GM12878 (cell line): Measurements from ENCODE around the gene CEBPE. TPM values are rescaled to one million over a fixed set of nuclear protein-coding genes. Genes with fewer than 3 reads are reported as not detected.

Source experiments
- ATAC-seq: fragments of 200-7000 bp; cut with Tn5 transposase; 3 replicates; pipeline ENCODE4 v1.9.1; 2020; ENCODE audit warnings: mild to moderate bottlenecking, moderate library complexity
- BruUV-seq: library from RNA; stranded (reverse); fragments of 400-500 nt; replicated peaks from 2 replicates; lab custom pipeline; 2021; lab: Mats Ljungman, UMichigan
- CTCF ChIA-PET: fragments of 300-600 bp; sonication (Branson Sonifier 250); formaldehyde crosslinking; extraction: SDS; loops from one replicate; lab custom pipeline; 2021; ENCODE audit warnings: inconsistent platforms; lab: Yijun Ruan, JAX
- POLR2A ChIA-PET: fragments of 350-600 bp; formaldehyde crosslinking; extraction: SDS; loops from one replicate; lab custom pipeline; 2021; ENCODE audit warnings: inconsistent platforms; lab: Charles Lee
- RAD21 ChIA-PET: fragments of 300-600 bp; sonication (Branson Sonifier 250); formaldehyde crosslinking; loops from one replicate; lab custom pipeline; 2023; ENCODE audit warnings: antibody characterized with exemption; ENCODE audit not compliant: unreplicated experiment; lab: Charles Lee
- SMC1A ChIA-PET: fragments of 300-600 bp; sonication (Branson Sonifier 250); formaldehyde crosslinking; loops from one replicate; lab custom pipeline; 2023; ENCODE audit not compliant: unreplicated experiment, uncharacterized antibody; lab: Charles Lee
- DNase-seq: peaks from one replicate; pipeline ENCODE4 v3.0.0-alpha.2; 2011; ENCODE audit warnings: low read depth, low spot score
- FAIRE-seq: peaks from 3 replicates; lab custom pipeline; 2011; peaks lifted over from hg19 to GRCh38; lab: Jason Lieb, UNC
- H2AFZ ChIP-seq: 2 replicates; pipeline ENCODE4 v1.6.0; 2011; ENCODE audit warnings: low read depth, low read length, control low read depth; ENCODE audit not compliant: control insufficient read depth
- H3K27ac ChIP-seq: 2 replicates; pipeline ENCODE4 v1.5.1; 2011; ENCODE audit warnings: control low read depth; ENCODE audit not compliant: control insufficient read depth, insufficient read depth
- H3K27me3 ChIP-seq, 2 experiments: replicated peaks in 1 of 2; 2 replicates each; pipeline versions ENCODE4 v1.6.0 to v1.6.1; 2011; ENCODE audit warnings: low read length in 1 of 2; ENCODE audit not compliant: control insufficient read depth in 2 of 2, insufficient read depth in 2 of 2
- H3K36me3 ChIP-seq, 2 experiments: 2 replicates each; pipeline ENCODE4 v1.5.1; 2011; ENCODE audit warnings: low read length in 1 of 2; ENCODE audit not compliant: control insufficient read depth in 2 of 2, insufficient read depth in 2 of 2
- H3K4me1 ChIP-seq: 2 replicates; pipeline ENCODE4 v1.6.1; 2011; ENCODE audit warnings: mild to moderate bottlenecking, low read length, moderate library complexity, mixed read lengths; ENCODE audit not compliant: control insufficient read depth, insufficient read depth
- H3K4me2 ChIP-seq: 2 replicates; pipeline ENCODE4 v1.6.0; 2011; ENCODE audit warnings: control low read depth; ENCODE audit not compliant: control insufficient read depth, insufficient read depth
- H3K4me3 ChIP-seq: fragments of 200-600 bp; sonication (generic); 2 replicates; pipeline ENCODE4 v1.5.1; 2016
- H3K79me2 ChIP-seq: 2 replicates; pipeline ENCODE4 v1.6.0; 2011; ENCODE audit warnings: low read length; ENCODE audit not compliant: control insufficient read depth, insufficient read depth
- H3K9ac ChIP-seq: 2 replicates; pipeline ENCODE4 v1.8.0; 2011; ENCODE audit warnings: low read length, control low read depth, mixed read lengths; ENCODE audit not compliant: control insufficient read depth, insufficient read depth
- H3K9me3 ChIP-seq: replicated peaks from 3 replicates; pipeline ENCODE4 v1.5.1; 2011; ENCODE audit warnings: mild to moderate bottlenecking, low read length; ENCODE audit not compliant: control insufficient read depth, insufficient read depth
- H4K20me1 ChIP-seq: 2 replicates; pipeline ENCODE4 v1.6.0; 2011; ENCODE audit not compliant: control insufficient read depth, insufficient read depth
- BRCA1 ChIP-seq: IDR thresholded peaks from 2 replicates; pipeline ENCODE4 v1.6.1; 2011; ENCODE audit warnings: low read depth, low read length, improper control_type of control experiment
- CHD2 ChIP-seq: IDR thresholded peaks from 2 replicates; pipeline ENCODE4 v1.6.1; 2011; ENCODE audit warnings: low read depth, low read length, improper control_type of control experiment, borderline replicate concordance
- CREM ChIP-seq: IDR thresholded peaks from 2 replicates; pipeline ENCODE4 v1.6.1; 2014; ENCODE audit warnings: antibody characterized with exemption, low read depth
- DPF2 ChIP-seq: fragments of 450-650 bp; IDR thresholded peaks from 2 replicates; pipeline ENCODE4 v1.6.1; 2017; ENCODE audit warnings: mild to moderate bottlenecking
- E2F4 ChIP-seq: IDR thresholded peaks from 2 replicates; pipeline ENCODE4 v1.6.1; 2012; ENCODE audit warnings: low read depth, low read length, improper control_type of control experiment
- EP300 ChIP-seq, 2 experiments: fragments of 150-350 bp in 1 of 2; IDR thresholded peaks; 2 replicates each; pipeline ENCODE4 v1.6.1; 2011 to 2012; ENCODE audit warnings: low read depth in 2 of 2, low read length in 2 of 2, borderline replicate concordance in 1 of 2, improper control_type of control experiment in 1 of 2, inconsistent platforms in 1 of 2; ENCODE audit not compliant: control insufficient read depth in 1 of 2
- GATAD2B ChIP-seq: fragments of 450-650 bp; conservative IDR thresholded peaks from 2 replicates; pipeline ENCODE4 v1.6.1; 2017; ENCODE audit warnings: low read depth, mild to moderate bottlenecking, moderate library complexity
- MTA2 ChIP-seq: fragments of 450-650 bp; IDR thresholded peaks from 2 replicates; pipeline ENCODE4 v1.6.1; 2016; ENCODE audit warnings: low read depth, mild to moderate bottlenecking, moderate library complexity
- NFYB ChIP-seq: IDR thresholded peaks from 2 replicates; pipeline ENCODE4 v1.6.1; 2011; ENCODE audit warnings: low read depth, mild to moderate bottlenecking, low read length, improper control_type of control experiment, moderate library complexity; ENCODE audit not compliant: insufficient read depth
- RAD21 ChIP-seq: IDR thresholded peaks from 2 replicates; pipeline ENCODE4 v1.6.1; 2011; ENCODE audit warnings: mild to moderate bottlenecking, low read depth, low read length, moderate library complexity; ENCODE audit not compliant: insufficient read depth
- RAD51 ChIP-seq: fragments of 450-650 bp; IDR thresholded peaks from 2 replicates; pipeline ENCODE4 v1.6.1; 2016; ENCODE audit warnings: moderate library complexity, mild to moderate bottlenecking, inconsistent platforms
- ZNF217 ChIP-seq: fragments of 450-650 bp; IDR thresholded peaks from 2 replicates; pipeline ENCODE4 v1.6.1; 2017; ENCODE audit warnings: antibody characterized with exemption, mild to moderate bottlenecking
- ZNF384 ChIP-seq: IDR thresholded peaks from 2 replicates; pipeline ENCODE4 v1.6.1; 2012; ENCODE audit warnings: low read depth, mild to moderate bottlenecking, low read length, improper control_type of control experiment, borderline replicate concordance
- WGBS: methylation state at CpG from one replicate; pipeline ENCODE4 v1.1.6; 2016; ENCODE audit warnings: low lambda C conversion rate; ENCODE audit not compliant: insufficient replicate concordance, insufficient coverage; ENCODE audit errors: missing lambda C conversion rate; 5-methylcytosine and 5-hydroxymethylcytosine counted together
- in situ Hi-C: fragments of 300-500 bp; cut with MboI; formaldehyde crosslinking; loops from 9 replicates; pipeline ENCODE4 v1.14.3; 2018; ENCODE audit warnings: mixed read lengths
- intact Hi-C: fragments of 100-400 bp; cut with micrococcal nuclease; formaldehyde crosslinking; loops from one replicate; pipeline ENCODE4 v1.14.2; 2022; ENCODE audit not compliant: unreplicated experiment
- polyA plus RNA-seq, 11 experiments: library from polyadenylated mRNA; depleted of rRNA in 4 of 11; unstranded in 6 of 11; stranded (reverse) in 5 of 11; fragments of >200 nt; fragmentation: Nextera tagmentation in 4 of 11; fragmentation: Illumina TruSeq in 1 of 11; extraction: Ambion mirVana in 4 of 11; extraction: Trizol in 1 of 11; gene quantifications; 1 replicate in 1 of 11; 2 replicates in 10 of 11; pipeline versions ENCODE4 v1.2.1 to v1.2.3, GENCODE V29; 2011 to 2016; ENCODE audit warnings: inconsistent platforms in 2 of 11, missing spikeins in 2 of 11, low read depth in 1 of 11
- total RNA-seq, 4 experiments: library from RNA; depleted of rRNA in 3 of 4; stranded (reverse); fragments of >200 nt in 3 of 4; fragmentation: Illumina TruSeq in 1 of 4; extraction: Trizol in 1 of 4; gene quantifications; 2 replicates each; pipeline versions ENCODE4 v1.2.1 to v1.2.3, GENCODE V29; 2013 to 2021
- TF ChIP-seq, protein P1 (sequence below): IDR thresholded peaks from 2 replicates; pipeline ENCODE4 v1.6.1; 2011; ENCODE audit warnings: mild to moderate bottlenecking, low read depth, low read length, moderate library complexity; ENCODE audit not compliant: insufficient replicate concordance
- TF ChIP-seq, protein P2 (sequence below): fragments of 450-650 bp; IDR thresholded peaks from 2 replicates; pipeline ENCODE4 v1.6.1; 2018; ENCODE audit warnings: borderline replicate concordance, mild to moderate bottlenecking; ENCODE audit not compliant: partially characterized antibody

The CEBPE gene
- total and polyA plus RNA-seq, 10 of the 15 experiments (the other 5 are each of a cell fraction or from before 2014, with no cell fraction given): 0.09 to 0.45 (median 0.24) TPM; not detected in 7

DNA sequence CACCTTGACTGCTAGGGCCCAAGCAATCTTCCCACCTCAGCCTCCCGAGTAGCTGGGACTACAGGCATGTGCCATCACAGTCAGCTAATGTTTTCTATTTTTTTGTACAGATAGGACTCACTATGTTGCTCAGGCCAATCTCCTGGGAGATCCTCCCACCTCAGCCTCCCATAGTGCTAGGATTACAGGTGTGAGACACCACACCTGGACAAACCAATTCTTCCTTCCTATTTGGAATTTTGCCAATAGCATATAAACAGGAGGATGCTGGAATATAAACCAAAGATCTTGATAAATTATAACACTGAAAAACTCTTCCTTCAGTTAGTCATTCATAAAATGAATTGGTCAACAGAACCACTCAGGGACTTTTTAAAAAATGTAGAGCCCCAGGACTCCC is 32.5 kb downstream of the CEBPE start:
- no peak for FAIRE-seq
- SMC1A ChIA-PET: interaction anchor here (1.2 kb wide), 1 partner anchor 8 kb away, joined by 3 read pairs; the partner anchor contains the start of genes ACIN1 and C14orf119
- 100% methylated on average over 1 of the region's 1 CpG for WGBS

More for the DNA sequence above, 32.5 kb downstream of the CEBPE start:
- in situ Hi-C loops: no loop called here
- Histone ChIP-seq H3K27me3 (no peaks in the 10 kb centered on the region), H4K20me1 (no peaks in the 10 kb centered on the region), H3K79me2 (peaks cover 2% of the 10 kb centered on the region; the same call in 1 of the 2 replicates), H2AFZ (no peak overlapping the region), H3K36me3 (peaks cover 5 to 36% of the 10 kb centered on the region in 2 experiments), H3K4me2 (no peak overlapping the region), H3K4me3 (no peak overlapping the region), H3K4me1 (no peaks in the 10 kb centered on the region), H3K9ac (no peak overlapping the region), H3K9me3 (no peaks in the 10 kb centered on the region), H3K27ac (no peak overlapping the region)
- ATAC-seq: no peak
- BruUV-seq: no TSS peak
- ChIA-PET RAD21 (no interaction called here), CTCF (interaction anchor here (1.7 to 3.1 kb wide), 3 partner anchors 8 to 18 kb away, joined by 6 to 16 read pairs (median 15); partner anchors contain the start of gene ACIN1), POLR2A (interaction anchor here (1.3 kb wide), 1 partner anchor 8 kb away, joined by 6 read pairs; the partner anchor contains the start of genes ACIN1 and C14orf119)
- no peak for TF ChIP-seq ZNF217
- TF ChIP-seq MTA2: no peak
- TF ChIP-seq ZNF384: no peak
- TF ChIP-seq, protein P1, sequence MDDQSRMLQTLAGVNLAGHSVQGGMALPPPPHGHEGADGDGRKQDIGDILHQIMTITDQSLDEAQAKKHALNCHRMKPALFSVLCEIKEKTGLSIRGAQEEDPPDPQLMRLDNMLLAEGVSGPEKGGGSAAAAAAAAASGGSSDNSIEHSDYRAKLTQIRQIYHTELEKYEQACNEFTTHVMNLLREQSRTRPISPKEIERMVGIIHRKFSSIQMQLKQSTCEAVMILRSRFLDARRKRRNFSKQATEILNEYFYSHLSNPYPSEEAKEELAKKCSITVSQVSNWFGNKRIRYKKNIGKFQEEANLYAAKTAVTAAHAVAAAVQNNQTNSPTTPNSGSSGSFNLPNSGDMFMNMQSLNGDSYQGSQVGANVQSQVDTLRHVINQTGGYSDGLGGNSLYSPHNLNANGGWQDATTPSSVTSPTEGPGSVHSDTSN: no peak
- no peak for TF ChIP-seq EP300 (IDR thresholded peaks at IDR 0.05; ENCODE audit: borderline replicate concordance in 1 of 2, control insufficient read depth in 1 of 2, low read depth in 2 of 2, low read length in 2 of 2)
- no peak for TF ChIP-seq CREM
- no peak for TF ChIP-seq NFYB
- TF ChIP-seq, protein P2, sequence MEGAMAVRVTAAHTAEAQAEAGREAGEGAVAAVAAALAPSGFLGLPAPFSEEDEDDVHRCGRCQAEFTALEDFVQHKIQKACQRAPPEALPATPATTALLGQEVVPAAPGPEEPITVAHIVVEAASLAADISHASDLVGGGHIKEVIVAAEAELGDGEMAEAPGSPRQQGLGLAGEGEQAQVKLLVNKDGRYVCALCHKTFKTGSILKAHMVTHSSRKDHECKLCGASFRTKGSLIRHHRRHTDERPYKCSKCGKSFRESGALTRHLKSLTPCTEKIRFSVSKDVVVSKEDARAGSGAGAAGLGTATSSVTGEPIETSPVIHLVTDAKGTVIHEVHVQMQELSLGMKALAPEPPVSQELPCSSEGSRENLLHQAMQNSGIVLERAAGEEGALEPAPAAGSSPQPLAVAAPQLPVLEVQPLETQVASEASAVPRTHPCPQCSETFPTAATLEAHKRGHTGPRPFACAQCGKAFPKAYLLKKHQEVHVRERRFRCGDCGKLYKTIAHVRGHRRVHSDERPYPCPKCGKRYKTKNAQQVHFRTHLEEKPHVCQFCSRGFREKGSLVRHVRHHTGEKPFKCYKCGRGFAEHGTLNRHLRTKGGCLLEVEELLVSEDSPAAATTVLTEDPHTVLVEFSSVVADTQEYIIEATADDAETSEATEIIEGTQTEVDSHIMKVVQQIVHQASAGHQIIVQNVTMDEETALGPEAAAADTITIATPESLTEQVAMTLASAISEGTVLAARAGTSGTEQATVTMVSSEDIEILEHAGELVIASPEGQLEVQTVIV: no peak
- TF ChIP-seq GATAD2B: no peak
- no peak for TF ChIP-seq RAD21
- no peak for TF ChIP-seq RAD51
- TF ChIP-seq DPF2: no peak
- TF ChIP-seq CHD2: no peak
- TF ChIP-seq BRCA1: no peak
- no peak for TF ChIP-seq E2F4
- no peak for DNase-seq
- intact Hi-C loops: no loop called here
